Measurements from ENCODE around the gene REG3G. TPM values are rescaled to one million over a fixed set of nuclear protein-coding genes. Genes with fewer than 3 reads are reported as not detected.
A peak's percentile ranks its signal among the peaks of the same experiment; 100 is the strongest.
"Not testable (repeated sequence)": the region's sequence is repeated elsewhere in the genome, so short reads cannot be mapped to it uniquely, and the experiment has no call there.

The REG3G gene
- total RNA-seq, 1 donor from 2014 or later: not detected

DNA sequence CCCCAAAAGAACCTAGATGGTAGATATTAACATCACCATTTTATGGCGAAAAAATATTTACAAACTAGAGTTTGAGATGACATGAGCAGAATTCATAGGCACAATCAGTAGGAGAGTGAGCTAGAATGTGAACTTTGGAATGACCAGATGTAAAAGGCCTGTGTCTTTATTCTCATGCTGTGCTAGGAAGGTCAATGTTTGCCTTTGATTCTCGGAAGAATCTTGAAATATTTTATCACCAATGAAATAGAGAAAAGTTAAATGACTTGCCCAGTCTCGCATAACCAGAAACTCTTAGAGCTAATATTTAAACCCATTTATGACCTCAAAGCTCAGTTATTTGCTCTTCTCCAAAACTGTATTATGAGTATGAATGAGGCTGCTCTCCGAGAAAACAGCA lies 9.2 kb upstream of the REG3G start:
- H3K4me1 ChIP-seq: no peaks in the 10 kb centered on the region
- no peak for ATAC-seq
- H3K27ac ChIP-seq: no peak overlapping the region
- H3K36me3 ChIP-seq: no peaks in the 10 kb centered on the region
- TF ChIP-seq, protein P1, sequence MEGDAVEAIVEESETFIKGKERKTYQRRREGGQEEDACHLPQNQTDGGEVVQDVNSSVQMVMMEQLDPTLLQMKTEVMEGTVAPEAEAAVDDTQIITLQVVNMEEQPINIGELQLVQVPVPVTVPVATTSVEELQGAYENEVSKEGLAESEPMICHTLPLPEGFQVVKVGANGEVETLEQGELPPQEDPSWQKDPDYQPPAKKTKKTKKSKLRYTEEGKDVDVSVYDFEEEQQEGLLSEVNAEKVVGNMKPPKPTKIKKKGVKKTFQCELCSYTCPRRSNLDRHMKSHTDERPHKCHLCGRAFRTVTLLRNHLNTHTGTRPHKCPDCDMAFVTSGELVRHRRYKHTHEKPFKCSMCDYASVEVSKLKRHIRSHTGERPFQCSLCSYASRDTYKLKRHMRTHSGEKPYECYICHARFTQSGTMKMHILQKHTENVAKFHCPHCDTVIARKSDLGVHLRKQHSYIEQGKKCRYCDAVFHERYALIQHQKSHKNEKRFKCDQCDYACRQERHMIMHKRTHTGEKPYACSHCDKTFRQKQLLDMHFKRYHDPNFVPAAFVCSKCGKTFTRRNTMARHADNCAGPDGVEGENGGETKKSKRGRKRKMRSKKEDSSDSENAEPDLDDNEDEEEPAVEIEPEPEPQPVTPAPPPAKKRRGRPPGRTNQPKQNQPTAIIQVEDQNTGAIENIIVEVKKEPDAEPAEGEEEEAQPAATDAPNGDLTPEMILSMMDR (IDR thresholded peaks at IDR 0.05): no peak
- no peaks in the 10 kb centered on the region for H3K27me3 ChIP-seq
- H3K4me3 ChIP-seq: no peak overlapping the region
- no peak for DNase-seq
- intact Hi-C loops (cut with DNase I): no loop called here
- no peaks in the 10 kb centered on the region for H3K9me3 ChIP-seq

DNA sequence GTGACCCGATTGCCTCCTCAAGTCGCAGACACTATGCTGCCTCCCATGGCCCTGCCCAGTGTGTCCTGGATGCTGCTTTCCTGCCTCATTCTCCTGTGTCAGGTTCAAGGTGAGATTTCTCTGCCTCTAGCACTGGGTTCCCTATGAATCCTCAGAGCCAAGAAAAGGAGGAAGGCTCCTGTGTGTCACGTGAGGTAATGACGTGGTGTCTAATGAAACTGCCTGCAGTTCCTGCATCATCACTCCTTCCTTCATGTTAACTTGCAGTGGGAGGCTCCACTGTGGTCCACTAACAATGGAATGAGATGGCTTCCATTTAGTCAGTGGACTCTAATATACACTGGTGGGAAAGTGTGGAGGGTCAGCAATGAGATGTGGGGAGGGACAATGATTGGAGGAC lies 559 bp downstream of the REG3G start:
- ATAC-seq (no peak), DNase-seq (no peak)
- Histone ChIP-seq H3K4me3 (no peak overlapping the region), H3K9me3 (no peaks in the 10 kb centered on the region), H3K36me3 (no peaks in the 10 kb centered on the region), H3K27ac (no peak overlapping the region), H3K4me1 (no peaks in the 10 kb centered on the region), H3K27me3 (no peaks in the 10 kb centered on the region)
- intact Hi-C loops (cut with DNase I): no loop called here
- TF ChIP-seq, protein P1 (IDR thresholded peaks at IDR 0.05): no peak

DNA sequence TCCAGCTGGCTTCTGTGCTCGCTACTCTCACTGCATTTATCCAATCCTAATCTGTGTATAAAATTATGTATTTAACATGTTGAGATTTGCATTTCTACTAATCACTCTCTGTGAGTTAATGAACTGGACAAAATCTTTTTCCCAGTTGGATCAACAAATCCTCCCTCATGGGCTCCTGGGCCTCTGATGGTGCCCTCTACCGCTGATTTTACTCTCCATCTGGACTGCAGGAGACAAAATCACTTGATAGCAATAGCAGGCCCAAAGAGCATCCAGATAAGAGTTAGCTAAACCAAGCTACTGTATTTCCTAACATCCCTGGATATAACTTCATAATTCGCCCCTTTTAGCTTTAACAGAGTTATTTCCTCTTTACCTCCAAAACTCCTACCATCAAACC lies 14.4 kb downstream of the REG3G start:
- Histone ChIP-seq H3K27ac (no peak overlapping the region), H3K27me3 (no peaks in the 10 kb centered on the region), H3K9me3 (no peaks in the 10 kb centered on the region), H3K36me3 (no peaks in the 10 kb centered on the region), H3K4me3 (no peak overlapping the region), H3K4me1 (no peaks in the 10 kb centered on the region)
- ATAC-seq (no peak), DNase-seq (no peak)
- TF ChIP-seq, protein P1 (IDR thresholded peaks at IDR 0.05): no peak
- intact Hi-C loops (cut with DNase I): no loop called here

DNA sequence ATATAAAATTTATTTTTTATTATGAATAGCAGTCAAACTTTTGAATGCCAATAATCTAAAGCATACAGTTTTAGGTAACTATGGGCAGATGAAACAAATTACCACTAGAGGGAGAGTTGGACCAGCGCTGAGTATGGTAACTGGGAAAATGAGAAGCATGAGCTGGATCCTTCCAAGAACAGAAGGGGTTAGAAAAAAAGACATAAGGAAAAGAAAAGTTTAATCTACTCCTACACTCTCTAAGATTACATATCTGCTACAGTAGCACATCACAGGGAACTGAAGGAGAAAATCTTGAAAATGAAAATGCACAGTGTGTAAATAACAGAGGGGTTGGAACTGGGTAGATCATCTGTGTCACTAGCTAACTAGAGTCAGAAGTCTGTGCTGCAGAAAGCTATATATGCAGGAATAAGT lies 15.5 kb downstream of the REG3G start:
- no peaks in the 10 kb centered on the region for H3K36me3 ChIP-seq
- intact Hi-C loops (cut with DNase I): no loop called here
- DNase-seq (no peak), ATAC-seq (no peak)
- H3K27me3 ChIP-seq: no peaks in the 10 kb centered on the region
- no peak overlapping the region for H3K27ac ChIP-seq
- H3K4me1 ChIP-seq: no peaks in the 10 kb centered on the region
- H3K9me3 ChIP-seq: no peaks in the 10 kb centered on the region
- H3K4me3 ChIP-seq: no peak overlapping the region
- TF ChIP-seq, protein P1 (IDR thresholded peaks at IDR 0.05): peak; percentile 30

DNA sequence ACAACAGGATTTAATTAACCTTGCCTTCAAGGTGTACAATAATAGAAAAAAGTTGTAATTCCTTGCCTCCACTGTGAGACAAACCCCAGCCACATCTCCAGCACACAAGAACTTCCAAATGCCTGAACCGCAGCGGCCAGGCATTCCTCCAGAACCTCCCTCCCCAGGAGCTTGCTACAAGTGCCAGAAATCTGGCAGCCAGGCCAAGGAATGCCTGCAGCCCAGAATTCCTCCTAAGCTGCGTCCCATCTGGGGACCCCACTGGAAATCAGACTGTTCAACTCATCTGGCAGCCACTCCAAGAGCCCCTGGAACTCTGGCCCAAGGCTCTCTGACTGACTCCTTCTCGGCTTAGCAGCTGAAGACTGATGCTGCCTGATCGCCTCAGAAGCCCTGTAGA lies 28.0 kb downstream of the REG3G start:
- H3K4me1 ChIP-seq; H3K27ac ChIP-seq; H3K9me3 ChIP-seq; intact Hi-C loops (cut with DNase I); H3K4me3 ChIP-seq; H3K27me3 ChIP-seq; H3K36me3 ChIP-seq; DNase-seq; ATAC-seq: not testable (repeated sequence)

DNA sequence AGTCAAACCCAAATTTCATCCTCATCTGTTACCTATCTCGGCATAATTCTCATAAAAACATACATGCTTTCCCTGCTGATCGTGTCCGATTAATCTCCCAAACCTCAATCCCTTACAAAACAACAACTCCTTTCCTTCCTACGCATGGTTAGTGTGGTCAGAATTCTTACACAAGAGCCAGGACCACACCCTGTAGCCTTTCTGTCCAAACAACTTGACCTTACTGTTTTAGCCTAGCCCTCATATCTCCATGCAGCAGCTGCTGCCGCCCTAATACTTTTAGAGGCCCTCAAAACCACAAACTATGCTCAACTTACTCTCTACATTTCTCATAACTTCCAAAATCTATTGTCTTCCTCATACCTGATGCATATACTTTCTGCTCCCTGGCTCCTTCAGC lies 29.3 kb downstream of the REG3G start:
- H3K4me3 ChIP-seq; intact Hi-C loops (cut with DNase I); H3K27ac ChIP-seq; DNase-seq; ATAC-seq; H3K9me3 ChIP-seq; H3K4me1 ChIP-seq; H3K36me3 ChIP-seq; H3K27me3 ChIP-seq: not testable (repeated sequence)

DNA sequence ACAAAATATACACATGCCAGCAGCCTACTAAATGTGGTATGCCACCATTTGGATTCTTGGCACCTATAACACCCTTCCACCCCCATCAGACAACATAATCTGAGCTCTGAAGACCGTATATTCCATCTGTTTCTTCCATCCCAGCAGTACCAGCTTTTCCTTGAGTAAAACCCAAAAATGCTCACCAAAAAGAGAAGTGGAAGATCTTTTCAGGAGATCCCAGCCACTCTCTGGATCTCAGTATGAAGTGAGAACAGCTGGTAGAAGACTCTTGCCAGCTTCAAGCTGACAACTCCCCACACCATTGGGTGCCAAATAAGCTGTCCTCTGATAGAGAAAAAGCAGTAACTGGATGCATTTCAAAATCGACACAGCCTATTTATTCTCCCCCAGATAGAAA lies 39.7 kb downstream of the REG3G start:
- Histone ChIP-seq H3K27me3 (no peaks in the 10 kb centered on the region), H3K36me3 (no peaks in the 10 kb centered on the region), H3K4me1 (no peaks in the 10 kb centered on the region), H3K27ac (no peak overlapping the region), H3K4me3 (no peak overlapping the region), H3K9me3 (no peaks in the 10 kb centered on the region)
- intact Hi-C loops (cut with DNase I): no loop called here
- ATAC-seq (no peak), DNase-seq (no peak)
- TF ChIP-seq, protein P1 (IDR thresholded peaks at IDR 0.05): no peak
